ENCODE measurements around the gene LBP.
"Not testable (repeated sequence)": the region's sequence is repeated elsewhere in the genome, so short reads cannot be mapped to it uniquely, and the experiment has no call there.

The LBP gene

DNA sequence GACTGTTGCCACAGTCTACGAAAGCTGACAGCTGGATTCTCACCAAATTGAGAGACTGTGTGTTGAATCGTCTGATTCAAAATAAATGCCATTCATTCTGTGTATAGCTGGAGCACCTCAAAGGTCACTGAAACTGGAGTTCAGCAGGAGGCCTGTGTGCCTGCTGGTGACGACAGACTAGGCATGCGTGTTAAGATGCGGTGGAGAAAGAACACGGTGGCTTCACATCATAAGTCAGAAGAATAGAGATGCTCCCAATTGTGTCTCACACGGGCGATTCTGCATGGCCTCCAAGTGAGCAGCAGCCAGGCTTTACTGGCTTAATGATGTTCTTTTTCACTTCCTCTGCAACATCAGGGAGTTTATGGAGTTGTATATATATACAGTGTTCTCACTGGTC lies 56.5 kb downstream of the LBP start:
- DNase-seq: no peak

DNA sequence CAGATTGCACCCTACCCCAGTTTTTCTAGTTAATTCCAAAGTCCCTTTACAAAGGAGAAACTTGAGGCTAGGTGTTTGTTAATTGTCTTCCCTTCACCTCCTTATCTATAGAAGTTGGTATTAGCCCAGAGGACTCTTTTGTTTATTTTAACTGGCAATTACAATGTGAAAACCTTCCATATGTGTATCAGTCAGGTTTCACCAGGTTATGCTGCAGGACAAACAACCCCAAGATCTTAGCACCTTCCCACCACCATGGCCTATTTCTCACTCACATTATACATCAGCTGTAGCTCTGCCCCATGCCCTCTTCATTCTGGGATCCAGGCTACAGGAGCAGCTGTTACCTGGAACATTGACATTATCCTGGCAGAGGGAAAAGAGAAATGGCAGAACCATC lies 57.7 kb downstream of the LBP start:
- DNase-seq: no peak

DNA sequence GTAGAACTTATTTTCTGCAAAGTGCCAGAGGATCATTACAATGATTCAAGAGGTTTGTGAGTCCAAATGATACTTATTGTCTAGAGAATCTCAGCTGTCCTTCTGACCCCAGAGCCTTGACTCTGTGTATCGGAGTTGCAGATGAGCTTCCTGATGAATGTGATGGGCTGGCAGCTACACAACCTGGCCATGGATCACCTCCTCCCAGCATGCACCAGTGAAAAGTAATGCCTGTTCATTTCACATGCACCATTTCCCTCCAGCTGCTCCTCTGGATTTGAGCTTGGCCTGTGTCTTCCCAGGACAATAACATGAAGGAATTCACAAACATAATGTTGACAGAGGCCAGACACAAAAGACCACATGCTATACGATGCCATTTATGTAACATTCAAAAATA lies 58.9 kb downstream of the LBP start:
- DNase-seq: no peak

DNA sequence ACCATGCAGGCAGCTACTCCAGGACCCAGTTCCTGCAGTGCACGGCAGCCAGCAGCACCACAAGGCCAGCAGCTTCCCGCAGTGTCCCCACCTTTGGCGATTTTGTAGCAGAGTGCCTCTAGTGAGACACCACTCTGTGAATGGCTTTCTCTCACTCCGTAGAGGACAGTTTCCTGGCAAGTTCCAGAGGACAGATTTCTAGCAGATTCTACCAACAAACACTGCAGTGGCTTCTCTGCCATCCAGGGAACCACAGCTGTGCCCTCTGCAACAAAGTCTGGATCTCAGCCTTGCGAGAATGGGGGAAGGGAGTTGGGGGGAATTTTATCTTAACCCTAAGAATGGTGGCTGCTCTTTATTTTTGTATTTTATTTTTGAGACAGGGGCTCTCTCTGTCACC lies 60.2 kb downstream of the LBP start:
- no peak for DNase-seq

DNA sequence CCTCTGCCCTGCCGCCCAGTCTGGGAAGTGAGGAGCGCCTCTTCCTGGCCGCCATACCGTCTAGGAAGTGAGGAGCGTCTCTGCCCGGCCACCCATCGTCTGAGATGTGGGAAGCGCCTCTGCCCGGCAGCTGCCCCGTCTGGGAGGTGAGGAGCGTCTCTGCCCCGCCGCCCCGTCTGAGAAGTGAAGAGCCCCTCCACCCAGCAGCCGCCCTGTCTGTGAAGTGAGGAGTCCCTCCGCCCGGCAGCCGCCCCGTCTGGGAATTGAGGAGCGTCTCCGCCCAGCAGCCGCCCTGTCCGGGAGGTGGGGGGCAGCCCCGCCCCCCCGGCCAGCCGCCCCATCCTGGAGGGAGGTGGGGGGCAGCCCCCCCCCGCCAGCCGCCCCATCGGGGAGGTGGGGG lies 61.0 kb downstream of the LBP start:
- DNase-seq: no peak

DNA sequence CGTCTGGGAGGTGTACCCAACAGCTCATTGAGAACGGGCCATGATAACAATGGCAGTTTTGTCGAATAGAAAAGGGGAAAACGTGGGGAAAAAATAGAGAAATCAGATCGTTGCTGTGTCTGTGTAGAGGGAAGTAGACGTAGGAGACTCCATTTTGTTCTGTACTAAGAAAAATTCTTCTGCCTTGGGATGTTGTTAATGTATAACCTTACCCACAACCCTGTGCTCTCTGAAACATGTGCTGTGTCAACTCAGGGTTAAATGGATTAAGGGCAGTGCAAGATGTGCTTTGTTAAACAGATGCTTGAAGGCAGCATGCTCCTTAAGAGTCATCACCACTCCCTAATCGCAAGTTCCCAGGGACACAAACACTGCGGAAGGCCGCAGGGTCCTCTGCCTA lies 61.5 kb downstream of the LBP start:
- DNase-seq: not testable (repeated sequence)

DNA sequence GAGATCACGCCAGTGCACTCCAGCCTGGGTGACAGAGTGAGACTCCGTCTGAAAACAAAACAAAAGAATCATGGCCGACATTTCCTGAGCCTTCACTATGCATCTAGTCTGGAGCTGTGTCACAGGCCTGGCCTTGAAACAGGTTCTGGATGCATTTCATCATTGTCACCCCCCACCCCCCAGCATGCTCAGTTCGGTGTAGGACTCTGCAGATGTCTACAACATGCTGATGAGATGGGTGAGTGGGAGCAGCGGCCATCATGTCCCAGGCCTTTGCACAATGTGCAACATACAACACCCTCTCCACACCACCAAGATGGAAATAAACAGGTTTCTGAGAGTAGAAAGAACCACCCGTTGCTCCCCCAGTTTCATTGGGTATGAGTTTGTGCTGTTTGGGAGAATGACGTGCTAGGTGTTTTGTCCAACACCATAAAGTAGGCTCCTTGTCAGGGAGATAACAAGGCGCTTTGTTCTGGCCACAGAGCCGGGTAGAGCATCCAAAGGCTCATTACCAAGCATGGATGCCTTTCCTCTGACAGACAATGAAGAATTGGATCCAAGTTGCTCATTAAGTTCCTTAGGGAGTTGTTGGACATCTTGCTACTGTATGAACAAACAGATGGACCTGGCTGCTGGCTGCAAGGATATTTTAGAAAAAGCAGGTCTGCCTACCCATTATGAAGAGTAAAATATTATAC lies 66.7 kb downstream of the LBP start:
- DNase-seq: no peak

DNA sequence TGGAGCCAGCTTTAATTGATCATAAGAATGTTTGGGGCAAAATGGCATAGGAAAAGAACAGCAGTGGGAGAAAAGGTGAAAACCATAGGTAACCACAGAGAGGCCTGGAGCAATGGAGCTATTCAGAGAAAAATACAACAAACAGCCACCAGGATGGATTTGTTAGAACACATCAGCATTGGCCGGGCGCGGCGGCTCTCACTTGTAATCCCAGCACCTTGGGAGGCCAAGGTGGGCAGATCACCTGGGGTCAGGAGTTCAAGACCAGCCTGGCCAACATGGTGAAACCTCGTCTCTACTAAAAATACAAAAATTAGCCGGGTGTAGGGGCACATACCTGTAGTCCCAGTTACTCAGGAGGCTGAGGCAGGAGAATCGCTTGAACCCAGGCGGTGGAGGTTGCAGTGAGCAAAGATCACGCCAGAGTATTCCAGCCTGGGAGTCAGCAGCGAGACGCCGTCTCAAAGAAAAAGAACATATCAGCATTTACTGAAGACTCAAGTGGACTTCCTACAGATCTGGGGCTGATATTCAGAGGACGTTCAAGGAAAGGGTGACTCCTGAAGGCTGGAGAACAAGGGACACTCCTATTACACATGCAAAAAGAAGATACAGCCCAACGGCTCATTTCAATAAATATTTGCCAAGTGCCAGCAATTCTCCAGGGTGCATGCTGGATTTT lies 68.6 kb downstream of the LBP start:
- DNase-seq: no peak

DNA sequence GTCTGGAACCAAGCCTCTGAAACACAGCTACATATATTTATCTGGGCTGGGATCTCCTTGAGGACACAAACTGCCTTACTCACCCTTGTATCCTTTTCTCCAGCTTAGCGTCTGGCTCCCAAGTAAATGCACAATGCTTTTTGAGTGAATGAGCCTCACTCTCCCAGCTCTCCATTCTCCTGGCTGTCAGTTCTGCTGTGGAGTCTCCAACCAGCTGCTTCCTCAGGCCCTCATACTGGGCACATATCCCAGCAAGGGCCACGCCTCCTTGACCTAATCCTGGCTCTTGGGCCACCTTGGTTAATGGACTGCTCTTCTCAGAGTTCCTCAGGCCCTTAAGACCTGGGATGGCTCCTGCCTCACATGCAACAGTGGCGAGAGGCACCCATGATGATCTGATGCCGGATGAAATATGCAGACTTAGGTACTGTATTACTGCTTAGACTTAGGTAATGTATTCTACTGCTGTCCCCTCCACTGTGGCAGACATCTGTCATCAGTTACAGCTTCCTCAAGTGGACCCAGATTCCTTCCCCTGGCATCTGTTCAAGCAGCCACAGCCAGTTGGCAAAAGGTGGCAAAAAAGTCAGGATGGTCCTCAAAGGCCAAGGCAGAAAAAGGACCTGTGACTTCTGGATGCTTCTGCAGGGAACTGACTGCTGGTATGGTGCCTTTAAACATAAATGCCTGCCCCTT lies 72.4 kb downstream of the LBP start:
- DNase-seq: no peak

DNA sequence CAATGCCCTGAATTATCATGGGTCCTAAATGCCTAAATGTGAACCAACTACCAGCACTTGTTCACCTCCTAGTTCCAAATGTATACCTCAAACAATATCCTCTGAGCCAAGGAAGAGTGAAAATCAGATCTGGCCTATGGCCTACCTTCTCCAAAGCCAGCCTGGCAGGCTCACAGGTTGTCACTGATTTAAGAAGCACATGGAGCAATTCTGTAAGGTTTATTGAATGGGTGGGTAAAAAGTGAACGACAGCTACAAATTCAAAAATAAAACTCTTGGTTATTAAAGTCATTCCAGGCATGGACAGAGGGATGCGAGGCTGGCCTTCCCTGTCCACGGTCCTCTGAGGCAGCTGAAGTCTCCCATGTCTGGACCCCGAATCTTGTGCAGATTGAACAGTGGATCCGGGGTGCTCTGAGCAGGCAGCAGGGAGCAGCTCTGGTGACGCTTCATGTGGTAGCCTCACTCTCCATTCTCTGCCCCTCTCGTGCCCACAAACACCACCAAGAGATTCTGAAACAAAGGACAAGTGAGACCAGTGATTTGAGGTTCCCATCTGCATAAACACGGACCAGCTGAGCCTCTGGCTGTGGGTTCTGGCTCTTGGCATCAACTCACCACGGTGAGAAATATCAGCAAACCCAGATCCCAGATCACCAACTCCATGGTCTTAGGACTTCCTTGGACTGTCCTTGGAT lies 74.3 kb downstream of the LBP start:
- DNase-seq: no peak

DNA sequence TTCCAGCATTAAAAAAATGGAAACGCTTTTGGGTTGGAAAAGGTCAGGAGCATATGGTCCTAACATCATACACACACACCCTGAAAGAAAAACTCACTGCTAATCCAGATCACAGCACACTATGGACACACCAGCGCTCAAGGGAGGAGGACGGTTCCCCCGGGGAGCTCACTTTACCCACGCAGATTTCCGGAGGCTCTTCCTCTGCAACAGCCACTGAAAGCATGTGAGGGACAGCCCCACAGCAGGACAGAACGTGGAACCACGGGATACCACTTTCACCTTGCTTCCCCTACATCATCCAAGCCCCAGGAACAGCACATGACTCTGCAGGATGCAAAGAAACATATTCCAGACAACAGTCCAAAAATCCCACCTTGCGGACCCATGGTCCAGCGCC lies 75.6 kb downstream of the LBP start:
- DNase-seq: no peak

DNA sequence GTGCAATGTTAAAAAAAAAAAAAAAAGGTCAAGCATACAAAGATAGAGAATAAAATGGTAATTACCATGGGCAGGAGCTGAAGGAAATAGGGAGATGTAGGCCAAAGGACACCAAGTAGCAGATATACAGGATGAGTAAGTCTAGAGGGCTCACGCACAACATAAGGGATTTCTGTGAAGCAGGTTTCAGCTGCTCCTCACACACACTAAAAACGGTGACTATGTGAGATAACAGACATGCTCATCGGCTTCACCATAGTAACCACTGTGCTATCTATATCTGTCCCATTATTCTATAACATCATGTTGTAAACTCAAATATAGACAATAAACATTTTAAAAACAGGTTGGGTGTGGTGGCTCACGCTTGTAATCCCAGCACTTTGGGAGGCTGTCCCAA lies 77.3 kb downstream of the LBP start:
- DNase-seq: no peak

DNA sequence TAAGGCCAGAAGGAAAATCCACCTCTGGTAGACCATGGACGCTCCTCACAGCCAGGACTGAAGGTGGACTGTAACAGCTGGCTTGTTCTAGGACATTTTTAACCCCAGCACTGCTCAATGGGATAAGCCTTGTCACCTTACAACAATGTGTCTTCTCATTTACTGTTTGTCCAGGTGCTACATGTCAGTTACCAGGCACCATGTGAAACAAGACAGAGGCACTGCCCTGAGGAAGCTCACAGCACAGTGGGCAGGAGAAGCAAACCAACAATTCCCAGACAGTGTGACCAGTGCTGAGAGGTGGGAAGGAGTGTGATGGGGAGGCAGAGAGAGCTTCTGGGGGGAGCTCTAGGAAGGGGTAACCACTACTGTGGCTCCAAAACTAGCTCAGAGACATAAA lies 78.1 kb downstream of the LBP start:
- no peak for DNase-seq

DNA sequence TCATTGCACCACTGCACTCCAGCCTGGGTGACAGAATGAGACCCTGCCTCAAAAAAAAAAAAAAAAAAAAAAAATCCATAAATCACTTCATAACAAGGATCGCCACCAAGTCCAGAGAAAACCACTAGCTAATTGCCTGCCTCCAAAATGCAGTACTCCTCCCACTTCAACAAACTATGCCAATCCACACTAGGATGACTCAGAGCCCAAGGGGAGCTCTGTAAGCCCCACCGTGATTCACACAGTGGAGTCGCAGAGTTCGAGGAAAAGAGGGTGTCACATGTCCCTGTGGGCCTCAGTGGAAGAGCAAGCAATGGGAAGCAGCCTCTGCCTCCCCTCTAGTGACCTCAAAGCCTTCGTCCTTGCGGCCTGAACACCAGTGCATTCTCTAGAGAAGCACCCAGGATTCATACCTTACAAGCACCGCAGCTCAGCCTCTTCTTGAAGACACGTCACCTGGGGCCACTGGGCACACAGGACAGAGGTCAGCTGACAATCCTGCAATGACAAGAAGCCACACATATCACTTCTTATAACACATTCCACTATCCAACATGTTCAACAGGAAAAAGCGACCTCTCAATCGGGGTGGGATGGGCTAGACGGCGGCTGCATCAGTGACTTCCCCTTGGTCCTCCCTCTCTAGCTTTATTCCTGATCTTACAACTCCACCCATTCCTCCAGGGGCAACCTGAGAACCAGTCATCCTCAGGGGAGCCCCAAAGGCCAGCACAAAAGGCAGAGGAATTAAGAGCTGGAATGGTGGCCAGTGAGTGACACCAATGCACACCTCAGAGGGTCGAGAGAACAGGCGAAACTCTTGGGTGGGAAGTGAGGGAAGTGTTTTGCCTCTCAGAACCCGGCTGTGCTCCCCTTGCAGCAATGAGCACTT lies 80.0 kb downstream of the LBP start:
- DNase-seq: no peak
